HG03521 (cell line): ENCODE data around the gene MAN1B1.

Experiments used
- ATAC-seq: cut with Tn5 transposase; IDR thresholded peaks from one replicate; pipeline ENCODE4 v1.9.1; 2021; ENCODE audit warnings: mild to moderate bottlenecking, moderate library complexity; ENCODE audit not compliant: unreplicated experiment

MAN1B1 gene

DNA sequence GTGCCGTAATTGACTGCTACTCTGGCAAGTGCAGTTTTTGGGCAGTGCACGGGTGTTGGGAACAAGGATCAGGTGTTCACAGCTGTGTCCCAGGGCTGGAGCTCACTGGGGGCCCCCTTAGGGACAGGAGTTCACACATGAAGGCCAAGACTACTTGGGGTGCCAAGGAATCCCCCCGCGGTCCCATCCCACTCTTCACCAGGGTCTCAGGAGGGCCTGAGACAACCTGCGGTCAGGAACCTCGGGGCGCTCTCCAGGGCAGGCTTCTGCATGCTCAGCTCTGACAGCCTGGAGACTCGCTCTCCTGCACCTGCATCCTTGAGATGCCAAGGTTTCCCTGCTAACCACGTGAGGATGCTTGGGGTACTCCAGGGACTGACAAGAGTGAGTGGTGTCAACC is 2.3 kb upstream of the MAN1B1 start:
- no peak for ATAC-seq

GRCh38 chr9:137085920-137086530 is 760 bp upstream of the MAN1B1 start:
- ATAC-seq = no peak

- no peak for ATAC-seq
These were observed 682 bp downstream of the MAN1B1 start for GRCh38 chr9:137087409-137087925.

DNA sequence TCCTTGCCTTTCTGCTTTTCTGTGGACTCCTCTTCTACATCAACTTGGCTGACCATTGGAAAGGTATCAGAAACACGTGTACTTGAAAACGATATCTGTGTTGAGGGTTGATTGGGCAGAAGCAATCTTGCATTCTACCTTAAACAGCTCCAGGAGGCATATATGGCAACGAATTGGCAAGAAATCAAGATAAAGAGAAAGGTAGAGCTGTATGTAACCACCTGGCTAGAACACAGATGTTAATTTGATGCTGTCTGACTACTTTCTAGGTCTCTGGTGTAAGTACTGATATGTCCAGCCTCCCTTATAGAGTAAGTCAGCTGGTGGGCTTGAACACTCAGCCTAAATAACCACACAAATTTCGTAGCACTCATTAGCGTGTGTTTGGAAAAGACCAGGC is 1.3 kb downstream of the MAN1B1 start:
- ATAC-seq = no peak

DNA sequence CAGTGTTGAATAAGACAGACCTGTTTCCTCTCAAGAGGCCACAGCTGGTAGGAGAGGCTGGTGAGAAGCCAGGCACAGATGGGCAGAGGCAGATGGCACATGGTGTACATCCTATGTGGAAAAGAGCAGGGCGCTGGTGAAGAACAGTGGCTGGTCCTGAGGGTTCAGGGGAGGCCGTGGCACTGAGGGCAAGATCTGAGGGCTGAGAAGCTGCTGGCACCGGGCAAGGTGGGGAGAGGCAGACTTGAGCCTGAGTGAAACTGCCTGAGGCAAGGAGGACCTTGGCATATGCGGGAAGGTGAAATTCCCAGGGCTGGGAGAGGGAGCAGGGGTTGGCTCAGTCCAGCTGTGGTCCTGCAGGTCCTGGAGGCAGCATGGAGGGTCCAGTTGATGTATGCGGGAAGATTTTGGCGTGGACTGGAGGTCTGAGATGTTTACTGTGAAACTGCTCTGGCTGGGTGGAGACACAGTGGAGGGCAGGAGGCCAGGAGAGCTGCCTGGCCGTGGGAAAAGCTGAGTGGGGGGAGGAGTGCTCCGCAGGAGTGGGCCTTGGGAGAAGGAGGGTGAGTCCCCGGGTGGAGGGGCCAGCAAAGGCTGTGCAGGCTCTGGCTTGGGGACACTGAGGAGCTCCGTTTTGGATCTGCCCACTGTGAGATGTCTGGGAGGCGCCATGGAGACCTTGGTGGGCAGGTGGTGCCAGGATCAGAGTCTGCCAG is 2.6 kb downstream of the MAN1B1 start:
- no peak for ATAC-seq

DNA sequence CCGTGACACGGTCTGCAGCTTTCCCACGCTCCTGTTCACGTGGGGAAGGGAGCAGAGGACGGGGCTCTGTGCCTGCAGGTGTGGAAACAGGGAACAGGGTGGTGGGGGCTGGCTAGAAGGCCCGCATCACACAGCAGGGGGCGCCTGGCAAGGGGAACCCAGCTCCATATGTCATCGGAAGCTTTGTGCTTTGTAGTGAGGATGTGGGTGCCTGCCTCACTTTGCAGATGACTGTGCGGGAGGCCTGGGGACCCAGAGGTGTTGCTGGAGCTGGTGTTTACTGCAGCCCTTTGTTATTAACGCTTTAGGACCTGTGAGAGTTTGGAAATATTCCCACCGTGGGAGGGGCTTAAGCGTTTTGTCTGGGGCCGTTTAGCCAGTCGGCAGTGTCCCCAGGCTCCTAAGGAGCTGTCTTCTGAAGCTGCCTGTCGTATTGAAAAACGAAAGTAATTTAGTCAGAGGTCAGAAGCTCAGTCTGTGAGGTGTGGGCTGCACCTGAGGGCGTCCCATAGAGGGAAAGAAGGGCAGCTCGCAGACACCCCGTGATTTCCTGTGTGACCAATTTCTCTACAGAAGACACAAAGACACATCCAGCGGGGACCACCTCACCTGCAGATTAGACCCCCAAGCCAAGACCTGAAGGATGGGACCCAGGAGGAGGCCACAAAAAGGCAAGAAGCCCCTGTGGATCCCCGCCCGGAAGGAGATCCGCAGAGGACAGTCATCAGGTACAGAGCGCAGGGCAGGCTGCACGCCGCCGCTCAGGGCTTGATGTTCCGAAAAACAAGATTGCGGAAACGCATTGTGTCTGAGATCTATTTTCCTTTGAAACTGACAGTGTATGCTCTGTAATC is 9.1 kb downstream of the MAN1B1 start:
- peak; percentile 70 for ATAC-seq

DNA sequence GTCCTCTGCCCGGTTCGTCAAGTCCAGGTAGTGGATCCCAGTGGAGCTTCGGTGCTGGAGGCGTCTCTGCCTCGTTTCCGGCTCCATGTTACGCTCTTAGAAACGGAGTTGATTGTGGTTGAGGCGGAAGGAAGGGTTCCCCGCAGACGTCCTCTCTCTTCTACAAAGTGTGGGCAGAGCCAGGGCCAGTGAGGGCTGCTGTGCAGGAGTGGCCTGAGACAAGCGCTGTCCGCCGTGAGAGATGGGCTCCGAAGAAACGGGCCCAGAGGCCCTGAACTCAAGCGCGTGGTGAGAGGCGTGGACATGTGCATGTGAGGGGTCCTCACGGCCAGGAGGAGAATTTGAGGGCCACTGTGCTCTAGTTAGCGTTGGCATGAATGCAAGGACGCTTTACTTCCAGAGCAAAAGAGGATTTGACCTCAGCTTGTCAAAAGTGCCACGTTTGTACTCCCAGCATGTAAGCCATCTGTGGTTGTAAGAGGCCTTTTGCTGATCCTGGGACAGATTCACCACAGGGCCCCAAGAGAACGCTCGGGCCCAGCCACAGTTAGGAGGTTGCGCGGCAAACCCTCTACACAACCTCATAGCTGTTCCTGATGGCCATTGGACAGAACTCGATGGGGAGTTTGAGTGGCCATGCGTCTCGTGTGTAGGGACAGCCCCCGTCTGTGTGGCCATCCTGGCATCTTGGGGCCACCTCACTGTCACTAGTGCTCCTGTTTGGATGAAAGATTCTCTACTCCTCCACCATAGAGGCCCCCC is 10.2 kb downstream of the MAN1B1 start:
- ATAC-seq = no peak

DNA sequence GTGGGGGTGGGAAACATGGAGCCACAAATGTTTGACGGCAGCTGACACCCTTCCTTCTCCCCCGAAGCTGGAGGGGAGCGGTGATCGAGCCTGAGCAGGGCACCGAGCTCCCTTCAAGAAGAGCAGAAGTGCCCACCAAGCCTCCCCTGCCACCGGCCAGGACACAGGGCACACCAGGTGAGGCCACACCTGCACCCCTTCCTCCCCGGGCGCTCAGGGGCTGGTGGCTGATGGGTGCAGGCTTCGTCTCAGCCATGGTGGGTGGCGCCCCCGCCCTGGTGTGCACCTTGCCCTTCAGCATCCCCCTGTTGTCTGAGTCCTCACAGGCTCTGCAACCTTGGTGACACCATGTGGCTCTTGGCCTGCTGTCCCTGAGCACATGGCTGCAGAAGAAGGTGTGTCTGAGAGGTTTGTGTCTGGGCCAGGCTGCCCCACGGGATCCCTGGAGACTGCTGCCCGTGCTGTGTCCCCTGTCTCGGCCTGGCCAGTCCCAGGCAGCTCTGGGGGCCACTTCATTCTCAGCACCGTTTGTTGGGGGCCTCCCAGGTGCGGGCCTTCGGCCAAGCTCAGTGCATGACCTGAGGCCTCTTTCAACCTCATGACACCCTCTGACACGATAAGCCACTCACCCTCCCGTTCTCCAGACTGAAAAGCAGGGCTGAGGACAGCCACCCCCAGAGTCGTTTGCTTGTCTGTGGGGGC is 11.1 kb downstream of the MAN1B1 start:
- ATAC-seq = no peak

GRCh38 chr9:137099231-137099630 is 12.4 kb downstream of the MAN1B1 start:
- no peak for ATAC-seq

GRCh38 chr9:137103206-137103999 is 16.6 kb downstream of the MAN1B1 start:
- no peak for ATAC-seq

DNA sequence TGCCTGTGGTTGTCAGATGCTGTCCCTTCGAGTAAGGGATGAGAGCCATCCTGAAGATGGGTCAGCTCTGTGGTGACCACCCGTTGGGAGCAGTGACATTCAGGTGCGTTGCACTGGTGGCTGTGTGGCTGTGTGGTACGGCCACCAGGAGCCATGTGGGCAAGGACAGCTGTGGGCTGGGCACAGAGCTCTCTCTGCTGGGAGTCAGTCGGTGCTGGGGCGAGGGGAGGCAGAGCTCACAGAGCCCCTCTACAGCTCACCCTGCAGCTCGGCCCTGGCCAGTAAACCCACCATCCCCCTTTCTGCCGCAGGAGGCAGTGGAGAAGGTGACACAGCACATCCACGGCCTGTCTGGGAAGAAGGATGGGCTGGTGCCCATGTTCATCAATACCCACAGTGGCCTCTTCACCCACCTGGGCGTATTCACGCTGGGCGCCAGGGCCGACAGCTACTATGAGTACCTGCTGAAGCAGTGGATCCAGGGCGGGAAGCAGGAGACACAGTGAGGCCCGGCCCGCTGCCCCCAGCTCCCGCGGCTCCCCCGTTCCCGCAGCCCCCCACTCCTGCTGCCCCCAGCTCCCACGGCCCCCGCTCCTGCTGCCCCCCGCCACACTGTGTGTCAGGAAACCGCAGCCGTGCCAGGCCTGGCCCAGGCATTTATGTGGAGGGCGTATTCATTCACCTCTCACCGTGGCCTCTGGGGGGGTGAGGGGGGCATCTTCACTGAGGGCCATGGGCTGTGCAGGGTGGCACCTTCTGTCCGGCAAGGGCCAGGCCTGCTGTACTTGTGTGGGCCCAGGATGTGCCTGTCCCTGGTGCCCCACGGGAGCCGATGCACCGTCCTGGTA is 19.3 kb downstream of the MAN1B1 start:
- ATAC-seq = no peak

DNA sequence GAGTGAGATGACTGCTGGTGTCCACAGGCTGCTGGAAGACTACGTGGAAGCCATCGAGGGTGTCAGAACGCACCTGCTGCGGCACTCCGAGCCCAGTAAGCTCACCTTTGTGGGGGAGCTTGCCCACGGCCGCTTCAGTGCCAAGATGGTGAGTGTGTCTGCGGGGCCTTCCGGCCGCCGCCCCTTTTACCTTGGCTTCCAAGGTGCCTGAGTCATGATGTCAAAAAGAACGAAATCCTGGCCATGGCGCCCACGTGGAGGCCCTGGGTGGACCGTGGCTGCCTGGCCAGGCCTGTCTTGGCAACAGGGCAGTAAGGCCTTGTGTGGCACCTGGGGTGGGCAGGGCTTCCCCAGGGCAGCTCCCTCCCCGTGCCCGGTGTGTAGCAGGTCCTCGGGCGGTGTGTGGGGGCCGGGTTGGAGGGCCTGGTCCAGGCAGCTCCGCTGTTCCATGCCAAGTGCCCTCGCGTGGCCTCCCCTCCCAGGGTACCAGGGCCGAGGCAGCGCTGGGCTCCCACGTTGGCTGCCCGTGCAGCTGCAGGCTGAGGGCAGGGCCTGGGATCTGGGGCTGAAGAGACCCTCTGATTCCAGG is 20.0 kb downstream of the MAN1B1 start:
- ATAC-seq = no peak

DNA sequence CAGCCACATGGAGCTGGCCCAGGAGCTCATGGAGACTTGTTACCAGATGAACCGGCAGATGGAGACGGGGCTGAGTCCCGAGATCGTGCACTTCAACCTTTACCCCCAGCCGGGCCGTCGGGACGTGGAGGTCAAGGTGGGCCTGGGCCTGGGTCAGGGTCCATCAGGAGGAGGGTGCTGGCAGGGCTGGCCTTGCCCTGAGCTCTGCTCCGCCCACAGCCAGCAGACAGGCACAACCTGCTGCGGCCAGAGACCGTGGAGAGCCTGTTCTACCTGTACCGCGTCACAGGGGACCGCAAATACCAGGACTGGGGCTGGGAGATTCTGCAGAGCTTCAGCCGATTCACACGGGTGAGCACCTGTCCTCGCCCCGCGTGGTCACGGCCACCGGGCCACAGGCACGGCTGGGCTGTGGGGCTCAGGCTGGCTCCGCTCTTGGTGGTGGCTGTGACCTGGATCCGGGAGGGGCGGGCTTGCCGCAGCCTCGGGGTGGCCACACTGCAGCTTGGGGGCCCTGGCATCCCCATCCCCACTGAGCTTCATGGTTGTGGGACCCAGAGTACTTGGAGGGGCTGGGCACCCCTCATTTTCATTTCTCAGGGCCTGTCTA is 20.6 kb downstream of the MAN1B1 start:
- no peak for ATAC-seq

GRCh38 chr9:137107982-137108381 is 21.2 kb downstream of the MAN1B1 start:
- no peak for ATAC-seq

- no peak for ATAC-seq
These were observed 21.9 kb downstream of the MAN1B1 start for GRCh38 chr9:137108608-137109249.

DNA sequence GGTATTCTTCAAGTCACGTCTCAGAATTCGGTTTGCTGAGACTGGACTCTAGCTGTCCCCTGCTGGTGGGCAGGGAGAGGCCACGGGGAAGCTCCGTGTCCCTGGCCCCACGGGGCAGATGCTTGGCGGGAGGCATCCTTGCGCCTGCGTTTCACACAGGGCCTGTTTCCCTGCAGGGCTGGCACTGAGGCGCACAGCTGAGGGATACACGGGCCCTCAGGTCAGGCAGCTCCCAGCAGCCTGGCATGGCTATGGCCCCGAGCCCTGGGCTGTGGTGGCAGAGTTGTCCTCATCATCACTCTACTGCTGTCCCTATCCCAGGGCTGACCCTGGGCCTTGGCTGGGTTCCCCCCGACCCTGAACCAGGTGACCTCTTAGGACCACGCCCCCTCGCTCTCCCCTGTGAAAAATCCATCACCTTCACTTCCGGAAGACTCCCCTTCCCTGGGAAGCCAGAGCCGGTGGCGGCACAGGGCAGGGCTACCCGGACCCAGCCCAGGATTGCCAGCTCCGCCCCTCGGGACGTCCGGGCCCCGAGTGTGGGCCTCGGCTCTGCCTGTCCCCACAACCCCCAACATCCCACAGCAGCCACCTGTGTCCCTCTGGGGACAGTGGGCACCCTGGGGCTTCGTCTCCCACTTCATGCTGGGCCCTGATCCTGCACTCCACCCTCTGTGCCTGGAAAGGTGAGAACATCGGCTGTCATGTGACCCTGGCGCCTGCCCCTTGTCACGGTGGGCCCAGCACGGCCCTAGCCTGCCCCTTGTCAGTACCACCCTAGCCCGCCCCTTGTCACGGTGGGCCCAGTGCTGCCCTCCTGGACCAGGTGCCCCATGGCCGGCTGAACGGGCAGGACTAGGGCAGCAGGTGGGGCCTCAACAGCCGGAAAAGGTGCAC is 22.7 kb downstream of the MAN1B1 start:
- ATAC-seq = no peak
